ENCODE results near the gene UNC93B1.

Gene UNC93B1

GRCh38 chr11:68022531-68022930 lies 18.6 kb upstream of the UNC93B1 start:
- Histone ChIP-seq H3K27me3 (ENCODE audit: insufficient read depth, poor library complexity, severe bottlenecking) (no peaks in the 10 kb centered on the region), H3K27ac (replicated peaks) (no peak overlapping the region), H3K4me3 (replicated peaks; ENCODE audit: insufficient read depth, low read length) (no peak overlapping the region)
- DNase-seq (ENCODE audit: low read depth in 1 of 2, low spot score in 1 of 2): no peak
- TF ChIP-seq POLR2AphosphoS5 (IDR thresholded peaks at IDR 0.05; ENCODE audit: low read depth) (no peak), GABPA (IDR thresholded peaks at IDR 0.05; ENCODE audit: low read depth) (no peak), CTCF (IDR thresholded peaks at IDR 0.05; ENCODE audit: insufficient read depth, low read length) (no peak), SPI1 (IDR thresholded peaks at IDR 0.05; ENCODE audit: borderline replicate concordance, low read depth) (no peak)
- TF ChIP-seq, protein P1, sequence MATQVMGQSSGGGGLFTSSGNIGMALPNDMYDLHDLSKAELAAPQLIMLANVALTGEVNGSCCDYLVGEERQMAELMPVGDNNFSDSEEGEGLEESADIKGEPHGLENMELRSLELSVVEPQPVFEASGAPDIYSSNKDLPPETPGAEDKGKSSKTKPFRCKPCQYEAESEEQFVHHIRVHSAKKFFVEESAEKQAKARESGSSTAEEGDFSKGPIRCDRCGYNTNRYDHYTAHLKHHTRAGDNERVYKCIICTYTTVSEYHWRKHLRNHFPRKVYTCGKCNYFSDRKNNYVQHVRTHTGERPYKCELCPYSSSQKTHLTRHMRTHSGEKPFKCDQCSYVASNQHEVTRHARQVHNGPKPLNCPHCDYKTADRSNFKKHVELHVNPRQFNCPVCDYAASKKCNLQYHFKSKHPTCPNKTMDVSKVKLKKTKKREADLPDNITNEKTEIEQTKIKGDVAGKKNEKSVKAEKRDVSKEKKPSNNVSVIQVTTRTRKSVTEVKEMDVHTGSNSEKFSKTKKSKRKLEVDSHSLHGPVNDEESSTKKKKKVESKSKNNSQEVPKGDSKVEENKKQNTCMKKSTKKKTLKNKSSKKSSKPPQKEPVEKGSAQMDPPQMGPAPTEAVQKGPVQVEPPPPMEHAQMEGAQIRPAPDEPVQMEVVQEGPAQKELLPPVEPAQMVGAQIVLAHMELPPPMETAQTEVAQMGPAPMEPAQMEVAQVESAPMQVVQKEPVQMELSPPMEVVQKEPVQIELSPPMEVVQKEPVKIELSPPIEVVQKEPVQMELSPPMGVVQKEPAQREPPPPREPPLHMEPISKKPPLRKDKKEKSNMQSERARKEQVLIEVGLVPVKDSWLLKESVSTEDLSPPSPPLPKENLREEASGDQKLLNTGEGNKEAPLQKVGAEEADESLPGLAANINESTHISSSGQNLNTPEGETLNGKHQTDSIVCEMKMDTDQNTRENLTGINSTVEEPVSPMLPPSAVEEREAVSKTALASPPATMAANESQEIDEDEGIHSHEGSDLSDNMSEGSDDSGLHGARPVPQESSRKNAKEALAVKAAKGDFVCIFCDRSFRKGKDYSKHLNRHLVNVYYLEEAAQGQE (IDR thresholded peaks at IDR 0.05; ENCODE audit: insufficient replicate concordance, low read depth): no peak

DNA sequence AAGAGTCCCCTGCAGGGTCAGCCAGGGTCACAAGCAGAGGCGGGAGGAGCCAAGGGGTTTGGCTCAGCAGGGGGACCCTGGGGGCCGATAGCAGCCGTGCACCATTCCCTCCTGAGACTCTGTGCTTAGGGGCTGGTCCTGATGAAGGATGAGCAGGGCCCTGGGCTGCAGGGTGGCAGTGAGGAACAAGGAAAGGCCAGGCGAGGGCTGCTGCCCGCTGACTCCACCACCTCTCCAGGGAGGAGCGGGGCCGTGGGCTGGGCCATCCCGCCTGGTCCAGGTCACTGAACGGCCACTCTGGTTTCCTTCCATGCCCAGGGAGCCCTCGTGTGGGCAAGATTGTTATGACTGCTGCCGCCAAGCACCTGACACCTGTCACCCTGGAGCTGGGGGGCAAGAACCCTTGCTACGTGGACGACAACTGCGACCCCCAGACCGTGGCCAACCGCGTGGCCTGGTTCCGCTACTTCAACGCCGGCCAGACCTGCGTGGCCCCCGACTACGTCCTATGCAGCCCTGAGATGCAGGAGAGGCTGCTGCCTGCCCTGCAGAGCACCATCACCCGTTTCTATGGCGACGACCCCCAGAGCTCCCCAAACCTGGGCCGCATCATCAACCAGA lies 17.4 kb upstream of the UNC93B1 start:
- TF ChIP-seq POLR2AphosphoS5 (IDR thresholded peaks at IDR 0.05; ENCODE audit: low read depth) (no peak), SPI1 (IDR thresholded peaks at IDR 0.05; ENCODE audit: borderline replicate concordance, low read depth) (no peak), GABPA (IDR thresholded peaks at IDR 0.05; ENCODE audit: low read depth) (no peak), CTCF (IDR thresholded peaks at IDR 0.05; ENCODE audit: insufficient read depth, low read length) (no peak)
- TF ChIP-seq, protein P1 (IDR thresholded peaks at IDR 0.05; ENCODE audit: insufficient replicate concordance, low read depth): no peak
- no peak overlapping the region for H3K27ac ChIP-seq (replicated peaks)
- H3K27me3 ChIP-seq (ENCODE audit: insufficient read depth, poor library complexity, severe bottlenecking): no peaks in the 10 kb centered on the region
- H3K4me3 ChIP-seq (replicated peaks; ENCODE audit: insufficient read depth, low read length): no peak overlapping the region
- no peak for DNase-seq (ENCODE audit: low read depth in 1 of 2, low spot score in 1 of 2)

GRCh38 chr11:68020575-68020974 lies 16.7 kb upstream of the UNC93B1 start:
- TF ChIP-seq SPI1 (IDR thresholded peaks at IDR 0.05; ENCODE audit: borderline replicate concordance, low read depth) (no peak), CTCF (IDR thresholded peaks at IDR 0.05; ENCODE audit: insufficient read depth, low read length) (no peak), POLR2AphosphoS5 (IDR thresholded peaks at IDR 0.05; ENCODE audit: low read depth) (no peak)
- TF ChIP-seq, protein P1 (IDR thresholded peaks at IDR 0.05; ENCODE audit: insufficient replicate concordance, low read depth): no peak
- DNase-seq (ENCODE audit: low read depth in 1 of 2, low spot score in 1 of 2): no peak
- H3K27ac ChIP-seq (replicated peaks): no peak overlapping the region
- H3K4me3 ChIP-seq (replicated peaks; ENCODE audit: insufficient read depth, low read length): no peak overlapping the region
- H3K27me3 ChIP-seq (ENCODE audit: insufficient read depth, poor library complexity, severe bottlenecking): no peaks in the 10 kb centered on the region

Data from HL-60 (cell line).